Tibial nerve (tissue), 4 donors: ENCODE measurements around the gene LRRC4B.

Experiments used
- CTCF ChIP-seq, 5 experiments: fragments of 200-600 bp in 3 of 5; fragments of 450-650 bp in 2 of 5; sonication (generic) in 3 of 5; IDR thresholded peaks; one replicate each; pipeline ENCODE4 v1.5.1; 2016 to 2019; ENCODE audit warnings: antibody characterized with exemption in 5 of 5, mild to moderate bottlenecking in 3 of 5, moderate library complexity in 2 of 5
- EP300 ChIP-seq, 2 donors: sonication (generic); formaldehyde crosslinking; IDR thresholded peaks; one replicate each; pipeline ENCODE4 v1.6.1; 2017; ENCODE audit warnings: antibody characterized with exemption in 2 of 2, mild to moderate bottlenecking in 1 of 2
- POLR2A ChIP-seq, 2 donors: fragments of 450-650 bp; IDR thresholded peaks; one replicate each; pipeline ENCODE4 v1.6.1; 2017; ENCODE audit warnings: antibody characterized with exemption in 2 of 2, mild to moderate bottlenecking in 2 of 2, moderate library complexity in 2 of 2

GRCh38 chr19:50537306-50537685 lies 30.9 kb downstream of the LRRC4B start:
- TF ChIP-seq CTCF (IDR thresholded peaks at IDR 0.05) (no peak), POLR2A (IDR thresholded peaks at IDR 0.05) (no peak), EP300 (IDR thresholded peaks at IDR 0.05) (no peak)
